Neutrophil (primary cell): Measurements from ENCODE around the gene SIDT1.

Source experiments
- H3K27ac ChIP-seq: fragments of 200-600 bp; sonication (generic); 2 replicates; pipeline ENCODE4 v1.5.1; 2016; ENCODE audit warnings: mild to moderate bottlenecking, moderate library complexity
- H3K27me3 ChIP-seq: fragments of 200-600 bp; sonication (generic); 2 replicates; pipeline ENCODE4 v1.6.0; 2016; ENCODE audit warnings: mild to moderate bottlenecking
- H3K36me3 ChIP-seq: fragments of 200-600 bp; sonication (generic); 2 replicates; pipeline ENCODE4 v1.5.1; 2017
- H3K4me1 ChIP-seq, 2 experiments: fragments of 200-600 bp in 1 of 2; sonication (generic) in 1 of 2; 1 replicate in 1 of 2; 2 replicates in 1 of 2; pipeline versions ENCODE4 v1.5.1 to v1.6.1; 2013 to 2016; ENCODE audit warnings: low read depth in 1 of 2, low read length in 1 of 2, mild to moderate bottlenecking in 1 of 2, moderate library complexity in 1 of 2; ENCODE audit not compliant: control insufficient read depth in 1 of 2, insufficient read depth in 1 of 2
- H3K4me3 ChIP-seq, 2 experiments: fragments of 200-600 bp in 1 of 2; sonication (generic) in 1 of 2; 1 replicate in 1 of 2; 2 replicates in 1 of 2; pipeline ENCODE4 v1.5.1; 2013 to 2016; ENCODE audit warnings: low read depth in 1 of 2, low read length in 1 of 2, mild to moderate bottlenecking in 1 of 2, moderate library complexity in 1 of 2
- H3K9me3 ChIP-seq: fragments of 200-600 bp; sonication (generic); 2 replicates; pipeline ENCODE4 v1.5.1; 2016
- CTCF ChIP-seq: fragments of 200-600 bp; sonication (generic); IDR thresholded peaks from 2 replicates; pipeline ENCODE4 v1.5.1; 2016; ENCODE audit warnings: antibody characterized with exemption

SIDT1 gene

GRCh38 chr3:113556316-113556945, 24.1 kb downstream of the SIDT1 start:
- Histone ChIP-seq H3K36me3 (no peaks in the 10 kb centered on the region), H3K4me1 (no peaks in the 10 kb centered on the region), H3K27ac (no peak overlapping the region), H3K4me3 (no peak overlapping the region), H3K9me3 (no peaks in the 10 kb centered on the region), H3K27me3 (no peaks in the 10 kb centered on the region)
- TF ChIP-seq CTCF: no peak

GRCh38 chr3:113556946-113557335, 24.6 kb downstream of the SIDT1 start:
- Histone ChIP-seq H3K36me3 (no peaks in the 10 kb centered on the region), H3K27ac (no peak overlapping the region), H3K4me3 (no peak overlapping the region), H3K27me3 (no peaks in the 10 kb centered on the region), H3K9me3 (no peaks in the 10 kb centered on the region), H3K4me1 (no peaks in the 10 kb centered on the region)
- no peak for TF ChIP-seq CTCF

- H3K9me3 ChIP-seq: no peaks in the 10 kb centered on the region
- H3K27ac ChIP-seq: no peak overlapping the region
- H3K4me1 ChIP-seq: no peaks in the 10 kb centered on the region
- no peak overlapping the region for H3K4me3 ChIP-seq
- H3K27me3 ChIP-seq: no peaks in the 10 kb centered on the region
- H3K36me3 ChIP-seq: no peaks in the 10 kb centered on the region
- TF ChIP-seq CTCF: no peak
Observed at GRCh38 chr3:113557374-113557773, 25.0 kb downstream of the SIDT1 start.

GRCh38 chr3:113559009-113559408, 26.7 kb downstream of the SIDT1 start:
- no peak for TF ChIP-seq CTCF
- H3K27me3 ChIP-seq: no peaks in the 10 kb centered on the region
- no peaks in the 10 kb centered on the region for H3K4me1 ChIP-seq
- H3K36me3 ChIP-seq: no peaks in the 10 kb centered on the region
- no peak overlapping the region for H3K27ac ChIP-seq
- H3K4me3 ChIP-seq: no peak overlapping the region
- H3K9me3 ChIP-seq: no peaks in the 10 kb centered on the region

- Histone ChIP-seq H3K36me3 (no peaks in the 10 kb centered on the region), H3K27ac (no peak overlapping the region), H3K4me3 (no peak overlapping the region), H3K9me3 (no peaks in the 10 kb centered on the region), H3K4me1 (no peaks in the 10 kb centered on the region), H3K27me3 (no peaks in the 10 kb centered on the region)
- no peak for TF ChIP-seq CTCF
Observed at GRCh38 chr3:113560271-113560670, 27.9 kb downstream of the SIDT1 start.
